ENCODE measurements around the gene MRNIP.

The MRNIP gene

DNA sequence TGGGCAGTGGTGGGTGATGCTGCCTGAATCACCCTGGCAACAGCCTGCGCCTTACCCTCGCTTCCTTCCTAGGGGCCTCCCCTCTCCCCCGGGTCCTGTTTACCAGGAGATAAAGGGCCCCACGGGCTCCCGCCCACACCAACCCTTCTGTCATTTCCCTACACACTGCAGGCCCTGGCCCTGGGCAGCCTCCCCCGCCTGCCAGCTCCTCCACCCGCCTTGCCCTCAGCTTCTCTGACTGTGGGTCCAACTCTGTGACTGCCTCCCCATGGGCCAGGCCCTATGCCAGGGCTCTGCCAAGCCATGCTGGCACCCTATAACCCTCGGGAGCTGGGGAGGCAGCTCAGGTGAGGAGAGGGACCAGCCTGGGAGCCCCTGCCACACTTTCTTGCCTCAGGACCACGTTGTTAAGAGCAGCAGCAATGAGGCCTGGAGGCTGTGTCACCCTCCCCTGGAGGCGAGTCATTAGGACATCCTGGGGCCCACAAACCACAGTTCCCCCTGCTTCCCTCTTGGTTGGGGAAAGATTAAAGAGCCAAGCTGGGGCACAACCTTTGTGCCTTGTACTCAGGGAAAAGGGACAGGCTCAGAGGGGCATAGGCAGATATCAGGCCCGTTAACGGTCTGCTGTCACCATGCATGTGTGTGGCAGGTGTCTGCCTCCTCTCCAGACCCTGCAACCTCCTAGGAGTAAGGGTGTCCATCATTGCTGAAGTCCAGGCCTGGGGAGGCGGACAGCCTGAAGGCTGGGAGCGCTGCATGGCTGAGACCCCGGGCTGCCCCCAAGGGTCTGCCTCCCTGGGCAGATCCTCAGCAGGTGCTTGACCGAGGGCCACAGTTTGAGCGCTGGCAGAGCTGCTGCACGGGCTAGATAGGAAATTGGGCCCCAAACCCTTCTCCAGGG lies 54.7 kb downstream of the MRNIP start:
- peak; percentile 74 for DNase-seq (ENCODE audit: low spot score)

DNA sequence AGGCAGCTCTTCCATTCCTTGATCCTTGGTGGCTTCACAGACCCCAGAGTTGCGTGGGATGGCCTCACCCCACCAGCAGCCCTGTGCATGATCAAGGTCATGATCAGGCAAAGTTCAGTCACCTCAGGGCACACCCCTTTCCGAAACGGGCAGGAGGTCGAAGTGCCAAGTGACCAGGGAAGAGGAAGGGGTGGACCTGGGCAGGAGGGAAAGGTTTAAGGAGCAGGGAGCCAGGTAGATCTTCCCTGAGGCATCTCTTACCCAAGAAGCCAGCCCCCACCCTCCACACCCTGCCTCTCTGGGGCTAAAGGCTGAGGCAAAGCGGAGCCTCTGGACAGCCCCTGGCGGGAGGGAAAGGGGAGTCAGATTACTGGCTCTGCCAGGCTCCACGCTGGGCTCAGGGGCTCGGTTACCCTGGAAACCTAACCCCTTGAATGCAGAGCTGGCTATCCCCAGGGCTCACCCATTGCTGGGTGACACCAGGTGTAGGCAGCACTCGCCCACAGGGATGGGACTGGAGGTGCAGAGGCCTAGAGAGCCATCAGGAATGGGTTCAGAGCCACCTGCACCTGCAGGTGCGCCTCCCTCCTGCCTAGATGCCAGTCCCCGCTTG lies 55.6 kb downstream of the MRNIP start:
- no peak for DNase-seq (ENCODE audit: low spot score)

DNA sequence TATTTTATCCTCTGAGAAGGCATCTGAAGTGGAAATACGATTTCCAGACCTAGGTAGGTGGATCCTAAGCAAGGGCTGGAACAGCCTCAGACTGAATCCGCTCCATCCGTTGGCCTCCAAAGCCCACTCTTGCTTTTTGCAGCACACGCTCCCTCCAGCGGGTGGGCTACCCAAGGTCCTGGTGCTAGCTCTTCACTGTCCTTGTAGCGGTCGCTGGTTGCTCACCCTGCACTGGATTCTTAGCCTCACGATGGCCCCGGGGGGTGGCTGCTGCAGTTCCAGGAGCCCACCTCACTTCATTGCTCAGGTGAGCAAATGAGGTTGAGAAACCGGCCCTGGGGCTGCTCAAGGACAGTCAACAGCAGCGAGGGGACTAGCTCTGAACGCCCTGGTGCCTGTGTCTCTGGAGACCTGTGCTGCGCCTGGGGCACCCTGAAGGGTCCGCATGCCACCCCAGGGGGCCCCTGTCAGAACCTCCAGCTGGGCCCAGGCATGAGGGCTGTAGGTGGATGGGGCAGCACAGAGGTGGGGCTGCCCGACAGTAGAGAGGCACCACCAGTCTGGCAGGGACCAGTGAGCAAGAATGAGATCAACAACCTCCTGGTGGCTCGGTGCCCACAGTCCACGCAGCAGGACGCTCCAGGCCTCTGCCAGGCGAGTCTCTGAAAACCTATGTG lies 56.3 kb downstream of the MRNIP start:
- DNase-seq (ENCODE audit: low spot score): peak; percentile 42

DNA sequence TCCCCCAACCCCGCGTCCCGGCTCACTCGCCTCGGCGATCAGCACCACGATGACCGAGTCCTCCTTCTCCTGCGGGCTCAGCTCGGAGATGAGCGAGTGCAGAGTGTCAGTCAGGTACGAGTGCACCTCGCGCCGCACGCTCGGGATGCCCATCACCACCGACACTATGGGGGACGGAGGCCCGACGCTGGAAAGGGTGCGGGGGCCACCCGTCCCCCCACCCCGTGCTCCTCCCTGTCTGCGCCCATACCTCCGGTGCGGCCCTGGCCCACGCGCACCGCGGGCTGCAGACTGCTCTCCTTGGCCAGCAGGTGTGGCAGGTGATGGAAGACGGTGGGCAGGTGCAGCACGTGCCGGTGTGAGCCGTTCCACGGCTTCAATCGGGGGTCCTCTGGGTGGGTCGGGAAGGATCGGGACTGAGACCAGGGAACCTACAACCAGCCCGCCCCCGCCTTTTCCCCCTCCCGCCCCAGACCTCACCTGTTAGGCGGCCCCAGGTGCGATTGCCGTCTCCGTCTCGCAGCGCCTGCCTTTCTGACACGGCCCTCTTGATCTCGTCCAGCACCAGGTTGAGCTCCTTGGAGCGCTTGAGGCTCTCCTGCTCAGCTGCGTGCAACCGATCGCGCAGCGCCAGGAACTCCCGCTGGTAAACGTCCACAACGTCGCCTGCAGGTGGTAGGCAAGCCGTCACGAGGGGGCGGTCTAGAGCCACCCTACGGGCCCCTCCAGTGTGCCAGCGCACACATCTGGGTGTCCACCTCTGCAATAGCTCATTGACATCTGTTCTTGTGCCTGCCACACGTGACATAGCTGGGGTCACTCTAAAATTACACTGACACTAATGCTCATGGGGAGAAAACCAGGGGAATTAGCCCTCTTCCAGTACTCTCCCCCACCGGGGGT lies 57.1 kb downstream of the MRNIP start:
- no peak for DNase-seq (ENCODE audit: low spot score)

DNA sequence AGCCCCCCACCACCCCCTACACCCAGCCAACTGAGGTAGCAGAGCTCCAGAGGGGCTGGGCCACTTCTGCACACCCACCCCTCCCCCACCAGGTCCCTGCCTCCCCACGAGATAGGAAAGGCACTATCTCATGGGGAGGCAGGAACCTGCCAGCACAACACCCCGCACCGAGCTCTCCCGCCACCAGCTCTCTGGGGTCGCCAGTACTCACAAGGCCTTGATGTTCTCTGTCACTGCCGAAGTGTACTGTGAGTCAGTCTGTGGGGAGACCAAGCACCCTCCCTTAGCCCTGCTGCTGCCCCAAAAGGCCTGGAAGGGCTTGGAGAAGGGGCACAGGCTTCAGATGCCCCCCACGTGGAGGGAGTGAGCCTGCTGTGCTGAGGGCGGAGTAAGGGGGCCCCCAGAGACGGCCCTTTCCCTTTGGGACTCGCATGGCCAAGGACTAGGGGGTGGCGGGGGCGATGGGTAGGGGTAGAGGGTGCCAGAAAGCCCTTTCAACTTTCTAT lies 57.9 kb downstream of the MRNIP start:
- peak; percentile 35 for DNase-seq (ENCODE audit: low spot score)

DNA sequence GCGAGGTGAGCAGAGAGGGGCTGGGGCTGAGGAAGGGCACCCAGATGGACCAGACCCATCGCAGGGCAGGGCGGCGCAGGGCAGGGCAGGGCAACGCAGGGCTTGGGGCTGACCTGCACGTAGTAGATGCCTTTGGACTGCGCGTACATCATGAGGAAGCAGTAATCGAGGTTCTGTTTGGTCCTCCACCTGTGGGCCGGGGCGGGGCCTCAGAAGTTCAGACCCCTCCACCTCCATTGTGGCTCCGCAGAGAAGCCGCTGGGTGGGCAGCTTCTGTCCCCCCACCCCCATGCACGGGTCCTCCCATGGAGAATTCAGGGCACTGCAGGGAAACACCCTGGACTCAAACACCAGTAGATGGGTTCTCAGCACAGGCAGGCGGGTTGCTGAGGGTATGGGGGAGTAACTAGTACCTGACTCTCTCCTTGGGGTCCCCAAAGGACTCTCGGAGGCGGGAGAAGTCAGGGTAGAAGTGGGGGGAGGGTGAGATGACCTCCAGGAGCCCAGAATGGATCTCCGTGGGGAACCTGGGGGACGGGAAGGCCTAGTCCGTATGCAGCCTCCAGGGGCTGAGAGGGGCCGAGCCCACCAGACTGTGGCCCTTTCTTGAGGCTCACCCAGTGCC lies 58.4 kb downstream of the MRNIP start:
- no peak for DNase-seq (ENCODE audit: low spot score)

DNA sequence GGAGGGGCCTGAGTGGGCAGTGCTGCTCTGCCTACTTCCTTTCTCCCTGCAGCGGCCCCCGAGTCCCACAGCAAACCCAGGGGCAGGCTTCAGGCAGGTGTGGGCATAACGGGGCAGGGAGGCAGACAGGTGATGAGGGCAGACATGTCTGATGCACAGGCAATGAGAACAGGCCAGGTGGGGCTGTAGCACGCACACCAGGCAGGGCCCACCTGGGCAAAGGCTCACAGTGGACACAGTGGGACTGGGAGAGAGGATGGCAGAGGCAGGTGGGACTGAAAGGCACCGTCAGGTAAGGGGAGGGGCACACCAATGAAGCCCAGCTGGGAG lies 59.0 kb downstream of the MRNIP start:
- DNase-seq (ENCODE audit: low spot score): no peak

DNA sequence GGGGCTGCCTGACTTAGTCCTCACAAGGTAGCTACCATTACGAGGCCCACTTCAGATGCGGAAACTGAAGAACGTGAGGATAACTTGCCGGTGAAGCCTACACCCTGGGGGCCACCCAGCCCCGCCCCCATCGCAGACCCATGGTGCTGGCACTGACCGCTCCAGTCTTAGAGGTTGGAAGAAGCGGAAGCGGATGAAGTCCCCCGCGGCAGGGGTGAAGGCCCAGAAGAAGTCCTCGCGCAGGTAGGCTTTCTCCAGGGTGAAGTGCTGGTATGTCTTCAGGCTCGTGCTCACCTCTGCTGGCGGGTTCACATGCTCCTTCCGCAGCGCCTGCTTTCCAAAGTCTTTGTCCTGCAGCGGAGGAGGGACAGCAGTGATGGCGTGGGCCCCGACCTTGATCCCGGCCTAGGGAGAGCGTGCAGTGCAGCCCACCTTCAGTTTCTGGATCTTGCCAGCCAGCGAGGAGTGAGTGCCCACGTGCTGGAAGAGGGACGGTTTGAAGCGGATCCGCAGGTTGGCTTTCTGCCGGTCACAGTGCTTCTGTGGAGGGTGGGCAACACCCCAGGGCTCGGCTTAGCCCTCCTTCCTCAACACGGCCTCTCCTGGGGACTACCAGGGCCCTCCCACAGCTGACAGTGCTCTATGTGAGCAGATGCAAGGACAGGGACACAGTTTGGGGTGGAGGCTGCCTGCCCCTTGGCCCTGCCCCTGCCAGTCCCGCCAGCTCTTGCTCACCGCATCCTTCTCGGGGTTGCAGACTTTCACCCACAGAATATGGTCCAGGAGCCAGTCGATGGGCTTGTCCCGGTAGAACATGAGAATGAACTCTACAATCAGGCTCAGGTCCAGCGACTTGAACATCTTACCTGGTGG lies 59.6 kb downstream of the MRNIP start:
- no peak for DNase-seq (ENCODE audit: low spot score)

DNA sequence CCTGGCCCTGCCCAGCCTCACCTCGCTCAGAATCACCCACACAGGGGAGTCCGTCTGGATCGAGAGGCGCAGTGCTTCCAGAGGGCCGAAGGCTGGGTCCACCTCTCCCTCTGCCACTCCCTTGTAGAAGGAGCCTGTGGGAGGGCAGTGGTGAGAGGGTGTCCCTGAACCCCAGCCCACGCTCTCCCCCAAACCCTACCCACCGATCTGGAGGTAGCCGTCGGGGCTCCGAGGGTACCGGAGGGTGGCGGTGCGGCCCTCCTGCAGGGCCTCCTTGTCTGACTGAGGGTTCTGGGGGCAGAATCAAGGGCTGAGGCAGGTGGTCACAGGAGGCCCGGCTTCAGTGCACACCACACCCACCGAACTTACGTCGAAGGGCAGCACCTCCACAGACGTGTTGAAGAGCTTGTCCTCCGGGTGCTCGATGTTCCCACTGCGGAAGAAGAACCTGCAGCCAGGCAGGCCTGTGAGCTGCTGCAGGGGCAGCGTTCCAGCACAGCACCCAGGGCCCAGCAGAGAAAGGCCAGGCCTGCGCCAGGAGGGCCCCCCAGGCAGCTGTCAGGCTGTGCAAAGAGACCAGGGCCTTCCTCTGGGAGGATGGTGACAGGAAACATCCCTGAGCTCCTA lies 60.4 kb downstream of the MRNIP start:
- no peak for DNase-seq (ENCODE audit: low spot score)

DNA sequence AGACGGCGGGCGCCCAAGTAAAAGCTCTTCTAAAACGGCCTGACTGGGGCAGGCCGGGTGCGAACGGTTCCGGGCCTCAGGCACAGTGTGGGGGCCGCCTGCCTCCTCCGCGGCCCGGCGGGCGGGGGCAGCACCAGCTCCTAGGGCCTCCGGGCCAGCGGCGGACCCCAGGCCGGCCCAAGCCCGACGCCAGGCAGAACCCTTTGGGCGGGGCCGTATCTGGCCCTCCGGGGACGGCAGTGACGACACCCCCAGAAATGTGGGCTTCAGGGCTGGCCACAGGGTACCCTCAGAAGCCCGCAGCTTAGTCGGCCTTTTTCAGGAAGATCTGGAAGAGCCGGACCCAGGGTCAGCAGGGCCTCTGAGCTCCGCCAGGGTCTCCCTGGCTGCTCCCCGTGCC lies 60.9 kb downstream of the MRNIP start:
- no peak for DNase-seq (ENCODE audit: low spot score)

DNA sequence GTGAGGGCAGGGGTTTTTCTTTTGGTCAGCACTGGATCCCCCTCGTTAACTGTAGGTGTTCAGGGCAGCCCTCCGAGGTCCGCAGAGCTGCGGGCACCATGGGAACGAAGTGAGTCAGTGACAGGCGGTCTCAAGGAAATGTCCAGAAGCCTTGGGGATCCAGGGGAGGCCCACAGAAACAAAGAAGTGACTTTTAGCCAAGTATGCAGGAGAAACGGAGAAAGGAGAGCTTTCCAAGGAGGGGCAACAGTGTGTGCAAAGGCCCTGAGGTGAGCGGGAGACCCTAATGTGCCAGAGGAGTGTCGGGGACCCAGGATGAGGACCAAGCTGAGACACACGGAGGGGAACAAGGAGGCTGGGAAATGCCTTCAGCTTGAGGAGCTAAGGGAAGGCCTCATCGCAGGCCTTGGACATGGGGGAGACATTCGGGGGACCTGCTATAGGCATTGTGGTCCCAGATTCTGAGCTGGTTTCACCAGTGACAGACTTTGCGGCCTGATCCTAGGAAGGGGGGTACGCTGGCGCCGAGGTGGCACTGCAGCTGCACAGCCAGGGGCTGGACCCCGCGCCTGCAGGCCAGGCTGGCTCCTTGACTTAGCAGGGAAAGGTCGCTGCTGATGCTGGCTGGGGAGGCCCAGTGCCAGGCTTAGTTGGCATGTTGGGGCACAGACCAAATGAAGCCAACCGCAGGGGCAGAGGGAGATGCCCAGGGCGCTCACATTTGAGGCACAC lies 61.6 kb downstream of the MRNIP start:
- DNase-seq (ENCODE audit: low spot score): peak; percentile 53

DNA sequence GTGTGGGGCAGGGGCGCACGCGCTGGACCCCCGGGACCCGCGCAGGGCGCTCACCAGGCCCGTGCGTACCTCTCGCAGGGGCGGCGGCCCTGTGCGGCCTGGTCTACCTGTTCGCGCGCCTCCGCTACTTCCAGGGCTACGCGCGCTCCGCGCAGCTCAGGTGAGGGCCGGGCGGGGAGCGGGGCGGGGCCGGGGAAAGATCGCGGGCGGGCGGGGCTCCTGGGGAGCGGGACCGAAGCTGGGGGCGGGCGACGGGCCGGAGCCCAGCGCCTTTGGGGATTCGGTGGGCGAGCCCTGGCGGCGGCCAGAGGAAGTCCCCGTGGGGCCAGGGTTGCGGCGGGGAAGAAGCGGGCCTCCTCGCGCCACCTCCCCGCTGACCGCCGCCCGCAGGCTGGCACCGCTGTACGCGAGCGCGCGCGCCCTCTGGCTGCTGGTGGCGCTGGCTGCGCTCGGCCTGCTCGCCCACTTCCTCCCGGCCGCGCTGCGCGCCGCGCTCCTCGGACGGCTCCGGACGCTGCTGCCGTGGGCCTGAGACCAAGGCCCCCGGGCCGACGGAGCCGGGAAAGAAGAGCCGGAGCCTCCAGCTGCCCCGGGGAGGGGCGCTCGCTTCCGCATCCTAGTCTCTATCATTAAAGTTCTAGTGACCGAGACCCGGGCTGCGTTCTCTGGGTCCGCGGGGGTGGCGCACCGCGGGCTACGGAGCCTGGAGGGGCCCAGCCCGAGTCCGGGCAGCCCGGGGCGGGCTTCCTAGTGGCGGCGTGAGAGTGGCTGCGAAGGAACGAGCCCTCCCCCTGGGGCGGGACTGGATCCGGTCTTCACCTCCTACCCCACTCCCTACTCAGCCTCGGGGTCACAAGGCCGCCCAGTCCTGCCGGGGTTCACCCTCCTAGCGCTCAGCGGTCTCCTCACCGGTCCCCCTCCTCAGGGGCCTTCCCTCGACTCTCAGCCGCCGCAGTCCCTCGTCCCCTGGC lies 62.5 kb downstream of the MRNIP start:
- peak; percentile 85 for DNase-seq (ENCODE audit: low spot score)

DNA sequence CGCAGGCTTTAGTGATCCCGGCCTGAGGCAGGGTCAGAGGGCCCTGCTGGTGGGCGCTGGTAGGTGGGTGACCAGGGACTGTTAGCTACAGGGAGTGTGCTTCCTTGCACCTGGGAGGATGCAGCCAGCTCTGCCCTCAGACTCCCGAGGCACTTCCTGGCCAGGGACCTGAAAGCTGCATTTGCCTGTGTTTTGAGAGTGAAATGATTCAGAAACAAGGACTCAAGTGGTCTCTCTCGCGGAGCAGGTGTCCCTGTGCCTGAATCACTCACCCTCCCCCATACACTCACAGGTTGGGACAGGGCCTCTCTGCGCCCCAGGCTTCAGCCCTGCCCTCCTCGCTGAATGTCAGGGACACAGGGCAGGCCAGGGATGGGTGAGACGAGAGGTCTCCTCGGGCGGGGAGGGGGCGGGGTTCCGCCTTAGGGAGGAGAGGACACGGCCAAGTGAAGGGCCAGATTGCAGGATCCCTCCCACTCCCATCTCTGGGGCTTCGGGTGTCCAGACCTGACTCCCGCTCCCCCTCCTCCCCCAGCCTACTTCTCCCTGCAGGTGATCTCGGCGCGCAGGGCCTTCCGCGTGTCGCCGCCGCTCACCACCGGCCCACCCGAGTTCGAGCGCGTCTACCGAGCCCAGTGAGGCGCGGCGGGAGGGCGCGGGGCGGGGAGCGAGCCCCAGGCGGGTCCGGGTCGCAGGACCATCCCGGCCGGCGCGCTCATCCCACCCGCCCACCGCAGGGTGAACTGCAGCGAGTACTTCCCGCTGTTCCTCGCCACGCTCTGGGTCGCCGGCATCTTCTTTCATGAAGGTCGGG lies 63.4 kb downstream of the MRNIP start:
- DNase-seq (ENCODE audit: low spot score): peak; percentile 36

DNA sequence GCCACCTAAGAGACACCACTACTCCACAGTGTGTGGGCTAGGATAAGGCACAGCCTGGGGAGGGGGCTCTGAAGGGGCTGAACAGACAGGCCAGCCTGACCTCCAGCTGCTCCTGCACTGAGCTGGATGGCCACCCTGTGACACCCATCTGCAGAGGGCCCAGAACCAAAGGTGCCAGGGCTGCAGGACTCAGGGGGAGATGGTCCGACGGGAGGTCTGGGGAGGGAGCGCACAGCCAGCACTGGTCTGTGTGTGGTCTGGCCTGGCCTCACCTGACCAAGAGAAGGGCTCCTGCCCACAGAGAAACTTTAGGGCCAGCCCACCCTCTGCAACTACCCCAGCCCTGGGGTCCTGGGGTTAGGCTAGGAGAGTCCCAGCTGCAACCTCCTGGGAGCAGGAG lies 64.0 kb downstream of the MRNIP start:
- no peak for DNase-seq (ENCODE audit: low spot score)

DNA sequence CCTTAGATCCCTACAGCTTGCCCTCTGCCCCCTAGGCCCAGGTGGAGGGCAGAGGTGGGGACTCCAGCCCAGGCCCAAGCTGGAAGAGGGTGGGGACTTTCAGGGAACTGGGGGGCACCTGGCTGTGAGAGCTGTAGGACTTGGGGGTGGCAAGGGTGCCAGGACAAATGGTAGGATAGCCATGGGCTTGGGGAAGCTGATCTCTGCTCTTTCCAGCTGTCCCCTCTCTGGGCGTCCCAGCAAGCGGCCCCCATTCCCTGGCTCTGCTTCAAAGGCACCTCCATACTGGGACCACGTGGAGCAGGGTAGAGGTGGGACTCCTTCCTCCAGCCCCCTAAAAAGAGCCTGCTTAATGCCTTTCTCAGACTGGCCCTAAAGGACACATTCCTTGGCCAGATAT lies 64.4 kb downstream of the MRNIP start:
- no peak for DNase-seq (ENCODE audit: low spot score)

DNA sequence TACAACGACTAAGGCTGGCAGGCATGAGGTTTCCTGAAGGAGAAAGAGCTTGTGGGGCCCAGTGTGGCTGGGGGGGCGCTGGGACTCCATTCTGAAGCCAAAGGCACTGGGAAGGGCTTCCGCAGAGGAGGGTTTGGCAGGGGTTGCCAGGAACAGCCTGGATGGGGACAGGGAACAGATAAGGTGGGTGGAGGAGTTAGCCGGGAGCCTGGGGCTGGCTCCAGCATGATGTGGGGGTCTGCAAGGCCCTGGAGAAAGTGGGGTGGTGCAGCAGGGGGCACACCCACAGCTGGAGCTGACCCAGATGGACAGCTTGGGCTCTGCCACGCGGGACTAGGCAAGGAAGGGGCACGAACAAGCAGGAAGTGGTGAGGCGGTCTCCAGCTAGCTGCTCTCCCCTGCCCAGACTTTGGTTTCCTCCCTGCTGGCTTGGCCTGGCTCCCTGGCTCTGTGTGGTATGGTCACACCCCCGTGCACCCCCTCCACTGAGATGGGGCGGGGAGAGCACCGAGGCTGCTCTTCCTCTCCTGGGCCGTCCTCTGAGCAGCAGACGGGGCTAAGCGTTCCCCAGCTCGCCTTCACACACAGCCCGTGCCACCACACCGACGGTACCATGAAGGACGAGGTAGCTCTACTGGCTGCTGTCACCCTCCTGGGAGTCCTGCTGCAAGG lies 65.0 kb downstream of the MRNIP start, which contains the start of gene LTC4S:
LTC4S (plus strand) TSS at position 519 of the 672 bp plus-strand sequence; CDS start at position 614, 95 bp downstream.
- no peak for DNase-seq (ENCODE audit: low spot score)

Measured in RKO (cell line).